DND-41 (cell line): Measurements from ENCODE around the gene RNF6.

Experiments
- CTCF ChIP-seq: IDR thresholded peaks from 2 replicates; pipeline ENCODE4 v1.5.1; 2012; ENCODE audit warnings: borderline replicate concordance, low read length, moderate library complexity, mild to moderate bottlenecking; ENCODE audit not compliant: poor library complexity, severe bottlenecking; ENCODE audit errors: extremely low read depth
- EZH2 ChIP-seq: IDR thresholded peaks from 3 replicates; pipeline ENCODE4 v1.6.1; 2012; ENCODE audit warnings: borderline replicate concordance, low read depth, mild to moderate bottlenecking, moderate library complexity, low read length, inconsistent platforms; ENCODE audit not compliant: severe bottlenecking

- TF ChIP-seq CTCF (no peak), EZH2 (no peak)
These were observed 40.0 kb upstream of the RNF6 start for GRCh38 chr13:26262156-26262555.
